GM12878 (cell line): Measurements from ENCODE around the gene CTRB2. TPM values are rescaled to one million over a fixed set of nuclear protein-coding genes. Genes with fewer than 3 reads are reported as not detected.

ENCODE experiments used
- ATAC-seq: fragments of 200-7000 bp; cut with Tn5 transposase; 3 replicates; pipeline ENCODE4 v1.9.1; 2020; ENCODE audit warnings: mild to moderate bottlenecking, moderate library complexity
- BruUV-seq: library from RNA; stranded (reverse); fragments of 400-500 nt; replicated peaks from 2 replicates; lab custom pipeline; 2021; lab: Mats Ljungman, UMichigan
- CTCF ChIA-PET: fragments of 300-600 bp; sonication (Branson Sonifier 250); formaldehyde crosslinking; extraction: SDS; loops from one replicate; lab custom pipeline; 2021; ENCODE audit warnings: inconsistent platforms; lab: Yijun Ruan, JAX
- POLR2A ChIA-PET: fragments of 350-600 bp; formaldehyde crosslinking; extraction: SDS; loops from one replicate; lab custom pipeline; 2021; ENCODE audit warnings: inconsistent platforms; lab: Charles Lee
- RAD21 ChIA-PET: fragments of 300-600 bp; sonication (Branson Sonifier 250); formaldehyde crosslinking; loops from one replicate; lab custom pipeline; 2023; ENCODE audit warnings: antibody characterized with exemption; ENCODE audit not compliant: unreplicated experiment; lab: Charles Lee
- SMC1A ChIA-PET: fragments of 300-600 bp; sonication (Branson Sonifier 250); formaldehyde crosslinking; loops from one replicate; lab custom pipeline; 2023; ENCODE audit not compliant: unreplicated experiment, uncharacterized antibody; lab: Charles Lee
- DNase-seq: peaks from one replicate; pipeline ENCODE4 v3.0.0-alpha.2; 2011; ENCODE audit warnings: low read depth, low spot score
- FAIRE-seq: peaks from 3 replicates; lab custom pipeline; 2011; peaks lifted over from hg19 to GRCh38; lab: Jason Lieb, UNC
- H2AFZ ChIP-seq: 2 replicates; pipeline ENCODE4 v1.6.0; 2011; ENCODE audit warnings: low read depth, low read length, control low read depth; ENCODE audit not compliant: control insufficient read depth
- H3K27ac ChIP-seq: 2 replicates; pipeline ENCODE4 v1.5.1; 2011; ENCODE audit warnings: control low read depth; ENCODE audit not compliant: control insufficient read depth, insufficient read depth
- H3K27me3 ChIP-seq, 2 experiments: replicated peaks in 1 of 2; 2 replicates each; pipeline versions ENCODE4 v1.6.0 to v1.6.1; 2011; ENCODE audit warnings: low read length in 1 of 2; ENCODE audit not compliant: control insufficient read depth in 2 of 2, insufficient read depth in 2 of 2
- H3K36me3 ChIP-seq, 2 experiments: 2 replicates each; pipeline ENCODE4 v1.5.1; 2011; ENCODE audit warnings: low read length in 1 of 2; ENCODE audit not compliant: control insufficient read depth in 2 of 2, insufficient read depth in 2 of 2
- H3K4me1 ChIP-seq: 2 replicates; pipeline ENCODE4 v1.6.1; 2011; ENCODE audit warnings: mild to moderate bottlenecking, low read length, moderate library complexity, mixed read lengths; ENCODE audit not compliant: control insufficient read depth, insufficient read depth
- H3K4me2 ChIP-seq: 2 replicates; pipeline ENCODE4 v1.6.0; 2011; ENCODE audit warnings: control low read depth; ENCODE audit not compliant: control insufficient read depth, insufficient read depth
- H3K4me3 ChIP-seq: fragments of 200-600 bp; sonication (generic); 2 replicates; pipeline ENCODE4 v1.5.1; 2016
- H3K79me2 ChIP-seq: 2 replicates; pipeline ENCODE4 v1.6.0; 2011; ENCODE audit warnings: low read length; ENCODE audit not compliant: control insufficient read depth, insufficient read depth
- H3K9ac ChIP-seq: 2 replicates; pipeline ENCODE4 v1.8.0; 2011; ENCODE audit warnings: low read length, control low read depth, mixed read lengths; ENCODE audit not compliant: control insufficient read depth, insufficient read depth
- H3K9me3 ChIP-seq: replicated peaks from 3 replicates; pipeline ENCODE4 v1.5.1; 2011; ENCODE audit warnings: mild to moderate bottlenecking, low read length; ENCODE audit not compliant: control insufficient read depth, insufficient read depth
- H4K20me1 ChIP-seq: 2 replicates; pipeline ENCODE4 v1.6.0; 2011; ENCODE audit not compliant: control insufficient read depth, insufficient read depth
- BRCA1 ChIP-seq: IDR thresholded peaks from 2 replicates; pipeline ENCODE4 v1.6.1; 2011; ENCODE audit warnings: low read depth, low read length, improper control_type of control experiment
- CHD4 ChIP-seq: fragments of 200-600 bp; sonication (generic); IDR thresholded peaks from 2 replicates; pipeline ENCODE4 v1.6.1; 2016; ENCODE audit warnings: mild to moderate bottlenecking
- ETV6 ChIP-seq, 2 experiments: fragments of 450-650 bp in 1 of 2; IDR thresholded peaks in 1 of 2; conservative IDR thresholded peaks in 1 of 2; 2 replicates each; pipeline ENCODE4 v1.6.1; 2014; ENCODE audit warnings: antibody characterized with exemption in 1 of 2, borderline replicate concordance in 1 of 2, low read depth in 1 of 2, mild to moderate bottlenecking in 1 of 2, moderate library complexity in 1 of 2
- EZH2 ChIP-seq: IDR thresholded peaks from 2 replicates; pipeline ENCODE4 v1.6.1; 2012; ENCODE audit warnings: low read depth, mild to moderate bottlenecking, control low read depth, inconsistent platforms, low read length, borderline replicate concordance; ENCODE audit not compliant: control insufficient read depth
- FOS ChIP-seq: IDR thresholded peaks from 3 replicates; pipeline ENCODE4 v1.6.1; 2011; ENCODE audit warnings: borderline replicate concordance; ENCODE audit not compliant: insufficient read length; ENCODE audit errors: extremely low read depth
- HDAC6 ChIP-seq: fragments of 200-600 bp; sonication (generic); IDR thresholded peaks from one replicate; pipeline ENCODE4 v1.8.0; 2017; ENCODE audit warnings: antibody characterized with exemption; ENCODE audit not compliant: unreplicated experiment
- KLF5 ChIP-seq: fragments of 450-650 bp; IDR thresholded peaks from 2 replicates; pipeline ENCODE4 v1.6.1; 2014; ENCODE audit warnings: mild to moderate bottlenecking; ENCODE audit not compliant: partially characterized antibody
- PBX3 ChIP-seq: IDR thresholded peaks from 2 replicates; pipeline ENCODE4 v1.6.1; 2011; ENCODE audit warnings: mild to moderate bottlenecking, low read depth, low read length, moderate library complexity; ENCODE audit not compliant: insufficient replicate concordance
- RAD51 ChIP-seq: fragments of 450-650 bp; IDR thresholded peaks from 2 replicates; pipeline ENCODE4 v1.6.1; 2016; ENCODE audit warnings: moderate library complexity, mild to moderate bottlenecking, inconsistent platforms
- SIN3A ChIP-seq: IDR thresholded peaks from 2 replicates; pipeline ENCODE4 v1.6.1; 2012; ENCODE audit warnings: low read depth, low read length, improper control_type of control experiment
- SIX5 ChIP-seq: IDR thresholded peaks from 2 replicates; pipeline ENCODE4 v1.6.1; 2011; ENCODE audit warnings: mild to moderate bottlenecking, low read depth, low read length, moderate library complexity; ENCODE audit not compliant: severe bottlenecking
- SMC3 ChIP-seq: IDR thresholded peaks from 2 replicates; pipeline ENCODE4 v1.6.1; 2011; ENCODE audit warnings: low read length, improper control_type of control experiment, borderline replicate concordance
- WGBS: methylation state at CpG from one replicate; pipeline ENCODE4 v1.1.6; 2016; ENCODE audit warnings: low lambda C conversion rate; ENCODE audit not compliant: insufficient replicate concordance, insufficient coverage; ENCODE audit errors: missing lambda C conversion rate; 5-methylcytosine and 5-hydroxymethylcytosine counted together
- in situ Hi-C: fragments of 300-500 bp; cut with MboI; formaldehyde crosslinking; loops from 9 replicates; pipeline ENCODE4 v1.14.3; 2018; ENCODE audit warnings: mixed read lengths
- intact Hi-C: fragments of 100-400 bp; cut with micrococcal nuclease; formaldehyde crosslinking; loops from one replicate; pipeline ENCODE4 v1.14.2; 2022; ENCODE audit not compliant: unreplicated experiment
- polyA plus RNA-seq, 11 experiments: library from polyadenylated mRNA; depleted of rRNA in 4 of 11; unstranded in 6 of 11; stranded (reverse) in 5 of 11; fragments of >200 nt; fragmentation: Nextera tagmentation in 4 of 11; fragmentation: Illumina TruSeq in 1 of 11; extraction: Ambion mirVana in 4 of 11; extraction: Trizol in 1 of 11; gene quantifications; 1 replicate in 1 of 11; 2 replicates in 10 of 11; pipeline versions ENCODE4 v1.2.1 to v1.2.3, GENCODE V29; 2011 to 2016; ENCODE audit warnings: inconsistent platforms in 2 of 11, missing spikeins in 2 of 11, low read depth in 1 of 11
- total RNA-seq, 4 experiments: library from RNA; depleted of rRNA in 3 of 4; stranded (reverse); fragments of >200 nt in 3 of 4; fragmentation: Illumina TruSeq in 1 of 4; extraction: Trizol in 1 of 4; gene quantifications; 2 replicates each; pipeline versions ENCODE4 v1.2.1 to v1.2.3, GENCODE V29; 2013 to 2021
- TF ChIP-seq, protein P1 (sequence below): fragments of 450-650 bp; formaldehyde crosslinking; IDR thresholded peaks from 2 replicates; pipeline ENCODE4 v1.4.0; 2020; ENCODE audit warnings: mild to moderate bottlenecking, moderate library complexity

CTRB2 gene
- total and polyA plus RNA-seq, 10 of the 15 experiments (the other 5 are each of a cell fraction or from before 2014, with no cell fraction given): 9.4 TPM; not detected in 9

DNA sequence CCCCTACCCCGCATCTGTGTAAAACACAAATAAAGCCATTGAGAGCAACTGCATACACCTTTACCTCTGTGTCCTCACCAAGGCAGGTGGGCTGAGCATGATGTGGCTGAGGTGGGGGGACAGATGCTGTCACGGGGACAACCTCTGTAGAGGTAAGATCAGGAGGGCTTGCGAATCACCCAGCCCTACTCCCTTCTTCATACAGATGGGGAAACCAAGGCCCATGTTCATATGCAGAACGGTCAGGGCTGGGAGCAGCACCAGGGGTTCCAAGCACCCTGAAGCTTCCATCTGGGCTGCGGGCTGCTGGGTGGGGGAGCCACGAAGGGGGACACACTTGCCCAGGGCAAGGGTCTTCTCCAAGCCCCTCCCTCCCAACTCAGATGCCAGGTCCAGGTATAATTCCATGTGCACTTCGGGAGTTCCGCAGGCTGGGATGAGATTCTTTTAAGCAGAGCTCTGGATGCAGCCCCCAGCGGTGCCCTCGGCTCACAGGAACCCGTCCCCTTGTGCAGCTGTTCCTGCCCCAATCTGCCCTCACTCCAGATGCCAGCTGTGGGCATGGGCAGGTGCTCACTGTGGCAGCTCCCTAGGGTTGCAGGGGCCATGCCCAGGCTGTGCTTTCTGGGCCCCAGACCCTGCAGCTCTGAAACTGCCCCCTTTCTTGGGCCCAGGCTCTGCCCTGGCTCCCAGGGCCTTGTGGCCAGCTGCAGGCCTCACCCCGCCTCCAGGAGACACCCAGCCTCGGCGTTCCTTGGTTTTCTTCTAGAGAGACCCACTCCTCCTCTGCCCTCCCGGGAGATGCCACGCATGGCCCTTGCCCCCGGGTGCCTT, 21.4 kb upstream of the CTRB2 start:
- intact Hi-C loops: no loop called here
- CTCF ChIA-PET: interaction anchor here (8.7 kb wide), 1 partner anchor 30 kb away, joined by 79 read pairs; no protein-coding TSS in a partner anchor
- ATAC-seq: no peak; the same call in 2 of the 3 replicates

More for the DNA sequence above, 21.4 kb upstream of the CTRB2 start:
- POLR2A ChIA-PET: no interaction called here
- TF ChIP-seq, protein P1, sequence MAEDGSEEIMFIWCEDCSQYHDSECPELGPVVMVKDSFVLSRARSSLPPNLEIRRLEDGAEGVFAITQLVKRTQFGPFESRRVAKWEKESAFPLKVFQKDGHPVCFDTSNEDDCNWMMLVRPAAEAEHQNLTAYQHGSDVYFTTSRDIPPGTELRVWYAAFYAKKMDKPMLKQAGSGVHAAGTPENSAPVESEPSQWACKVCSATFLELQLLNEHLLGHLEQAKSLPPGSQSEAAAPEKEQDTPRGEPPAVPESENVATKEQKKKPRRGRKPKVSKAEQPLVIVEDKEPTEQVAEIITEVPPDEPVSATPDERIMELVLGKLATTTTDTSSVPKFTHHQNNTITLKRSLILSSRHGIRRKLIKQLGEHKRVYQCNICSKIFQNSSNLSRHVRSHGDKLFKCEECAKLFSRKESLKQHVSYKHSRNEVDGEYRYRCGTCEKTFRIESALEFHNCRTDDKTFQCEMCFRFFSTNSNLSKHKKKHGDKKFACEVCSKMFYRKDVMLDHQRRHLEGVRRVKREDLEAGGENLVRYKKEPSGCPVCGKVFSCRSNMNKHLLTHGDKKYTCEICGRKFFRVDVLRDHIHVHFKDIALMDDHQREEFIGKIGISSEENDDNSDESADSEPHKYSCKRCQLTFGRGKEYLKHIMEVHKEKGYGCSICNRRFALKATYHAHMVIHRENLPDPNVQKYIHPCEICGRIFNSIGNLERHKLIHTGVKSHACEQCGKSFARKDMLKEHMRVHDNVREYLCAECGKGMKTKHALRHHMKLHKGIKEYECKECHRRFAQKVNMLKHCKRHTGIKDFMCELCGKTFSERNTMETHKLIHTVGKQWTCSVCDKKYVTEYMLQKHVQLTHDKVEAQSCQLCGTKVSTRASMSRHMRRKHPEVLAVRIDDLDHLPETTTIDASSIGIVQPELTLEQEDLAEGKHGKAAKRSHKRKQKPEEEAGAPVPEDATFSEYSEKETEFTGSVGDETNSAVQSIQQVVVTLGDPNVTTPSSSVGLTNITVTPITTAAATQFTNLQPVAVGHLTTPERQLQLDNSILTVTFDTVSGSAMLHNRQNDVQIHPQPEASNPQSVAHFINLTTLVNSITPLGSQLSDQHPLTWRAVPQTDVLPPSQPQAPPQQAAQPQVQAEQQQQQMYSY (CRISPR knock-in tag): no peak
- TF ChIP-seq PBX3: no peak
- no peak for TF ChIP-seq KLF5
- TF ChIP-seq EZH2: no peak
- no peak for TF ChIP-seq CHD4
- TF ChIP-seq FOS: no peak
- TF ChIP-seq SIN3A: no peak
- TF ChIP-seq HDAC6: no peak
- no peak for TF ChIP-seq ETV6 (conservative IDR thresholded peaks at IDR 0.05 in 1 of 2, IDR thresholded peaks at IDR 0.05 in 1 of 2; ENCODE audit: borderline replicate concordance in 1 of 2, low read depth in 1 of 2)
- TF ChIP-seq SIX5: no peak
- no peak for TF ChIP-seq BRCA1
- no peak for TF ChIP-seq SMC3
- TF ChIP-seq RAD51: no peak
- Histone ChIP-seq H3K36me3 (no peaks in the 10 kb centered on the region), H3K4me2 (no peak overlapping the region), H3K4me3 (no peak overlapping the region), H3K4me1 (no peaks in the 10 kb centered on the region), H3K27ac (no peak overlapping the region), H2AFZ (no peak overlapping the region), H3K9ac (no peak overlapping the region), H4K20me1 (no peaks in the 10 kb centered on the region), H3K79me2 (no peaks in the 10 kb centered on the region), H3K9me3 (no peaks in the 10 kb centered on the region), H3K27me3 (no peaks in the 10 kb centered on the region)
- no TSS peak for BruUV-seq
- FAIRE-seq (no peak), DNase-seq (no peak)
- RAD21 ChIA-PET: no interaction called here
- in situ Hi-C loops: no loop called here
- 68% methylated on average over 17 of the region's 17 CpGs for WGBS
- SMC1A ChIA-PET: no interaction called here
